Endothelial cell (in vitro differentiated cells): Measurements from ENCODE around the gene AQP5. TPM values are rescaled to one million over a fixed set of nuclear protein-coding genes. Genes with fewer than 3 reads are reported as not detected.
A peak's percentile ranks its signal among the peaks of the same experiment; 100 is the strongest.
"Not testable (repeated sequence)": the region's sequence is repeated elsewhere in the genome, so short reads cannot be mapped to it uniquely, and the experiment has no call there.

Experiments
- DNase-seq: peaks from one replicate; pipeline ENCODE4 v3.0.0; 2021; ENCODE audit warnings: low spot score
- H3K27ac Mint-ChIP-seq: one replicate; pipeline ENCODE4 v1.8.0; 2021; ENCODE audit warnings: mixed read lengths, inconsistent platforms; ENCODE audit not compliant: unreplicated experiment
- H3K27me3 Mint-ChIP-seq: one replicate; pipeline ENCODE4 v1.8.0; 2021; ENCODE audit warnings: mild to moderate bottlenecking, moderate library complexity, mixed read lengths, inconsistent platforms; ENCODE audit not compliant: unreplicated experiment
- H3K36me3 Mint-ChIP-seq: one replicate; pipeline ENCODE4 v1.8.0; 2021; ENCODE audit warnings: mild to moderate bottlenecking, low read depth, mixed read lengths, inconsistent platforms; ENCODE audit not compliant: unreplicated experiment
- H3K4me1 Mint-ChIP-seq: one replicate; pipeline ENCODE4 v1.8.0; 2021; ENCODE audit warnings: mild to moderate bottlenecking, mixed read lengths, inconsistent platforms; ENCODE audit not compliant: unreplicated experiment
- H3K4me3 Mint-ChIP-seq: one replicate; pipeline ENCODE4 v1.8.0; 2021; ENCODE audit warnings: mild to moderate bottlenecking, mixed read lengths, inconsistent platforms; ENCODE audit not compliant: unreplicated experiment
- H3K9me3 Mint-ChIP-seq: one replicate; pipeline ENCODE4 v1.8.0; 2021; ENCODE audit warnings: mixed read lengths, inconsistent platforms; ENCODE audit not compliant: unreplicated experiment
- total RNA-seq: library from RNA; stranded (reverse); fragmentation: NEBNext Ultra II Directional; extraction: Animal tissue kit (Norgen Biotek cat#: 25700); gene quantifications from one replicate; pipeline ENCODE4 v1.2.1, GENCODE V29; 2021; ENCODE audit not compliant: unreplicated experiment
- TF ChIP-seq, protein P1 (sequence below): fragments of 200-600 bp; sonication (generic); IDR thresholded peaks from one replicate; pipeline ENCODE4 v1.5.0; 2021; ENCODE audit warnings: antibody characterized with exemption; ENCODE audit not compliant: unreplicated experiment

AQP5 gene
- total RNA-seq, 1 donor from 2014 or later, result 0.26 TPM

DNA sequence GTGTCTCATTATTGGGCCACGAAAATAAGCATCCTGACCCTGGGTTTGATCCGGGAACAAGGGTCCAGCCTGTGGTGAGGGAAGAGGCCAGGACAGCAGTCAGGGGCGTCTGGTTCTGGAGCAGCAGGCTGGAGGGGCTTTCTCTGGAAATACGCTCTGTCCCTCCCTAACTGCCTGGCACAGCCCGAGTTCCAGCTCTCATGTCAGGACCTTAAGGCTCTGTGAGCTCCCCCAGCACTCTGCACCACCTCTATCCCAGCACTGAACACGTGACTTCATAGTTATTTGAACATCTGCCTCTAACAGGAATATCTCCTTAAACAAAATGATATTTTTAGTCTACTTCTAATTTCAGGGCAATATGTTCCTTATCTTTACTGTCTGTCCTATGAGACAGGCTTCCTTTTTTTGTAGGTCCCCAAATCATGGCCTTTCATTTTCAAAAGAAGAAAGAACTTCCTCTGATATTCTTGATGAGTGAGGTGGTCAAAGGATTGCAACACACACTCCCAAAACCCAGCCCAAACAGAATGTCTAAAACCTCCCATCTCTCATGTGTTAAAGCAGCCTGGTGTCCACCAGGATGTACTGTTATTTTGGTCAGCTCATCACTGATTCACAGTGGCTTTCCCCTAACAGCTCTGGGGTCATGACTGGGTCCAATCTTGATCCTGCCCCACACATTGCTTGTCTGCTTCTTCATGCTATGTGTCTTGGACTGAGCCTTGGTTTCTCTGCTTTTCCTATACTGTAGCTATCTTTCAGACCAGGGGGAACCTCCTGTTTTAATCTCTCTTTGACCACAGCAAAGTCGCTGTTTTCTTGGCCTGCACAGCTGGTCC is 20.8 kb downstream of the AQP5 start:
- Mint-ChIP-seq H3K27me3 (peaks cover 2% of the 10 kb centered on the region), H3K4me1 (peaks cover 42% of the 10 kb centered on the region), H3K27ac (no peak overlapping the region), H3K4me3 (no peak overlapping the region), H3K9me3 (no peaks in the 10 kb centered on the region), H3K36me3 (peaks cover 3% of the 10 kb centered on the region)
- TF ChIP-seq, protein P1, sequence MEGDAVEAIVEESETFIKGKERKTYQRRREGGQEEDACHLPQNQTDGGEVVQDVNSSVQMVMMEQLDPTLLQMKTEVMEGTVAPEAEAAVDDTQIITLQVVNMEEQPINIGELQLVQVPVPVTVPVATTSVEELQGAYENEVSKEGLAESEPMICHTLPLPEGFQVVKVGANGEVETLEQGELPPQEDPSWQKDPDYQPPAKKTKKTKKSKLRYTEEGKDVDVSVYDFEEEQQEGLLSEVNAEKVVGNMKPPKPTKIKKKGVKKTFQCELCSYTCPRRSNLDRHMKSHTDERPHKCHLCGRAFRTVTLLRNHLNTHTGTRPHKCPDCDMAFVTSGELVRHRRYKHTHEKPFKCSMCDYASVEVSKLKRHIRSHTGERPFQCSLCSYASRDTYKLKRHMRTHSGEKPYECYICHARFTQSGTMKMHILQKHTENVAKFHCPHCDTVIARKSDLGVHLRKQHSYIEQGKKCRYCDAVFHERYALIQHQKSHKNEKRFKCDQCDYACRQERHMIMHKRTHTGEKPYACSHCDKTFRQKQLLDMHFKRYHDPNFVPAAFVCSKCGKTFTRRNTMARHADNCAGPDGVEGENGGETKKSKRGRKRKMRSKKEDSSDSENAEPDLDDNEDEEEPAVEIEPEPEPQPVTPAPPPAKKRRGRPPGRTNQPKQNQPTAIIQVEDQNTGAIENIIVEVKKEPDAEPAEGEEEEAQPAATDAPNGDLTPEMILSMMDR, result no peak
- no peak for DNase-seq

DNA sequence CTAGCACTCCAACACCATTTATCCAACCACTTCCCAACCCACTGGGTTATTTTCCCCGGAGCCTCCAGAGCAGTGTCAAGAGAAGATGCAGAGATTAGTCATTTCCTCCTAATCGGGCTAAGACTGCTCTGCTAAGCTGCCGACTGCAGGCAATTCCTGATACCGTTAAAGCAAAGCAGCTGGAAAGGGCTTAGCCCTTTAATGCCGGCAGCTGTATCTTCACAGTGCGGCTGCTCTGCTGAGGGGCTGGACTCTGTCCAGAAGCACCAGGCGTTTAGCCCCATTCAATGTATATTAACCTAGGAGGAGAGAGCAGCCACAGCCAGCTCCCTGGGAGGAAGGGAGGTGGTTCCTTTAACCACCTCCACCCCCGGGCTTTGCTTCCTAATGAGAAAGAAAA is 22.2 kb downstream of the AQP5 start:
- H3K27ac Mint-ChIP-seq, result no peak overlapping the region
- DNase-seq, result no peak

GRCh38 chr12:49984476-49985359 is 23.0 kb downstream of the AQP5 start:
- H3K27ac Mint-ChIP-seq, result peak overlapping the region; percentile 30
- H3K9me3 Mint-ChIP-seq, result no peaks in the 10 kb centered on the region

More for the DNA sequence above, 22.2 kb downstream of the AQP5 start:
- no peak overlapping the region for H3K4me3 Mint-ChIP-seq
- TF ChIP-seq, protein P1, result no peak
- H3K27me3 Mint-ChIP-seq, result peaks cover 2% of the 10 kb centered on the region
- H3K36me3 Mint-ChIP-seq, result peaks cover 3% of the 10 kb centered on the region
- peaks cover 32% of the 10 kb centered on the region for H3K4me1 Mint-ChIP-seq
- no peaks in the 10 kb centered on the region for H3K9me3 Mint-ChIP-seq

DNA sequence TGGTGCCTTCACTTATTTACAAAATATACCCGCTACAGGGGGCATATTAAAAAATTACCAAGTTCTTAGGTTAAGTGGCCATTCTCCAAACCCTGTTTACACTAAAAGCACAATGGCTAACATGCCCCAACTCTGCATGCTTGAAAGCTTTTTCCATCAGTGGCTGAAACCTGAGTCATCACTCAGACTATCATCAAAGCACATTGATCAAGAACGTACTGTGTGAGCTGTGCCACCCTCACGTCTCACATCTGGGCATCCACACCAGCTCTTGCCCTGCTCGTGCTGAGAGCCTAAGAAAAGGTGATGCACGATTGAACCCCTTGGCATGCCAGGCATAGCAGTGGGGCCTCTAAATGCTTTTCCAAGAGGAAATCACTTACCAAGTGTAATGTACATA is 24.3 kb downstream of the AQP5 start:
- Mint-ChIP-seq H3K9me3 (no peaks in the 10 kb centered on the region), H3K27me3 (peaks cover 2% of the 10 kb centered on the region), H3K4me1 (peaks cover 14% of the 10 kb centered on the region), H3K4me3 (no peak overlapping the region), H3K36me3 (peaks cover 8% of the 10 kb centered on the region), H3K27ac (no peak overlapping the region)
- DNase-seq, result no peak
- TF ChIP-seq, protein P1, result no peak

More at GRCh38 chr12:49984476-49985359, 23.0 kb downstream of the AQP5 start:
- peaks cover 25% of the 10 kb centered on the region for H3K4me1 Mint-ChIP-seq
- H3K4me3 Mint-ChIP-seq, result no peak overlapping the region
- peaks cover 4% of the 10 kb centered on the region for H3K36me3 Mint-ChIP-seq
- TF ChIP-seq, protein P1, result no peak
- H3K27me3 Mint-ChIP-seq, result peaks cover 2% of the 10 kb centered on the region
- DNase-seq, result no peak

DNA sequence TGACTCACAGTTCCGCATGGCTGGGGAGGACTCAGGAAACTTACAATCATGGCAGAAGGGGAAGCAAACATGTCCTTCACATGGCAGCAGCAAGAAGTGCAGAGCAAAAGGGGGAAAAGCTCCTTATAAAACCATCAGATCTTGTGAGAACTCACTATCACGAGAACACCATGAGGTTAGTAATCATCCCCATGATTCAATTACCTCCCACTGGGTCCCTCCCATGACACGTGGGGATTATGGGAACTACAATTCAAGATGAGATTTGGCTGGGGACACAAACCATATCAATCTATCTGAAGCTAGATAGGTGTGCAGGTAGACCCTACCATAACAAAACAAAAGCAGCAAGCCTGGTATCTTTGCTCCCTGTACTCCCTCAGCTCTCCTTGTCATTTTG is 24.8 kb downstream of the AQP5 start:
- H3K27ac Mint-ChIP-seq, H3K27me3 Mint-ChIP-seq, H3K9me3 Mint-ChIP-seq, DNase-seq, H3K36me3 Mint-ChIP-seq, H3K4me3 Mint-ChIP-seq: not testable (repeated sequence)
- H3K4me1 Mint-ChIP-seq, result peaks cover 14% of the 10 kb centered on the region
